Activated CD8-positive, alpha-beta memory T cell treated with anti-CD3 and anti-CD28 coated beads for 4 hours (primary cell): ENCODE data around the gene TAPBPL.
A peak's percentile ranks its signal among the peaks of the same experiment; 100 is the strongest.
"Not testable (repeated sequence)": the region's sequence is repeated elsewhere in the genome, so short reads cannot be mapped to it uniquely, and the experiment has no call there.

Experiments
- DNase-seq, 2 donors: peaks; one replicate each; pipeline ENCODE4 v3.0.0-alpha.2; 2020; ENCODE audit warnings: low read depth in 2 of 2

TAPBPL gene

DNA sequence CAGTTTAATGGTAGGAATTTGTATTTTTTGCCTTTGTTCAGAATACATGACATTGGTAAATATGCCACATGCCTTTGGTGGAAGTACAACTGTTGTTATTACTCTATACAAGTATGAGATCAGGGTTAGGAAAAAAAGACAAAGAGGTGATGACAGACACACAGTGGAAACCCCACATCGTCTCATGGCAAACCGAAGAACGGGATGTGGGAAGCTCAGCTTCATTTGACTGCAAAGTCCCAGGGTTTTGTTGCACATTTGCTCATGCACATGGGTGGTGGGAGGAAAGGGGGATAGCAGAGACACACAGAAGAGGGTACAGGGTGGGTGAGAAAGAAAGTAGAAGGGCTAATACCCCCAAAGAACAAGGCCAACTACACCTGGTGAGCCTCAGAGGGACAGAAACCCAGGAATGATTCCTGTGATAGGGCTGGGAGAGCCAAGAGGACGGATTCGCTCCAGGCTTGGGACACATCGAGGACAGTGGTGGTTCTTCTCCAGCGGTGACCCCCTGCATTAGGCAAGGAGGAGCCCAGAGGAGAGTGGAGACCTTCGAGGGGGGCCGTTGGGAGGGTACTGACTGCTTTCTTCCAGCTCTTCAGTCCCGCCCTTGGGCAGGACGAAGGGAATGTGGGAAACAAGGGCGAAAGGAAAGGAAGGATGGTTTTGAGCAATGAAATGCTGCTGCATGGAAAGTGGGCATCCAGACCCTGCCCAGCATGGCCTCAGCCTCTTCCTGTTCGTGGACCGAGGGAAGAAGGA, 10.6 kb downstream of the TAPBPL start:
- no peak for DNase-seq

DNA sequence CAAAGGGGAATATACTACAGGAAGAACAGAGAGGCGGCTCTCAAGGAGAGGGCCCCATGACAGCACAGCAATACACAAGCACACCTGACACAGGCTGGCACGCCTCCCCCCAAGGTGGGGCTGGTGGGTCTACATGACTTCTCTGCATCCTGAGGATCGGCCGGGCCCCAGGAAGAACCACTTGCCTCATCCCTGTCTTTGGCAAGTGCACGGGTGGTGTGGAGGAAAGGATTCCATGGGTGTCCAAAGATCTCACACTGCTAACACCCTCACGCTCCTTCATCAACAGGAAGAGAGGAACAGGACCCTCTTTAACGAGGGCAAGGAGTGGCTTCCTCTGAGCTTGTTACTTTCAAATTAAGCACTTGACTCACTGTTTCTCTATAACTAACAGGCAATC, 11.4 kb downstream of the TAPBPL start:
- no peak for DNase-seq

DNA sequence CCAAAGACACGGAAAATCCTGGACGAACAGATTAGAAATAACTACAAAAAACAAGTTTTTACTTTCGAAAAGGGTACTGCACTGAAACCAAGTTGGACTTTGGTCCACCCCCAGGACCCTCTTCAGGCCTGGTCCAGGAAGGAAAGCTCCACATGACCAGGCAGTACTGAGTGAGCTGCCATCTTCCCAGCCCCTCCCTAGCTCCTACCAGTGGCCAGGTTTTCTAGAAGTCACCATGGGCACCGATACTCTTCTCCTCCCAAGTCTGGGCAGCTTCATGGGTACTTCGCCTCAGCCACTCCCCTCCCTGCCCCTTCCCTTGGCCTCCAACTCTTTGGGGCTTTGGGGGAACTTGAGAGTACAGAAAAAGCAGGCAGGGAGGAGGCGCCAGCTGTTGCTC, 12.0 kb downstream of the TAPBPL start:
- no peak for DNase-seq

DNA sequence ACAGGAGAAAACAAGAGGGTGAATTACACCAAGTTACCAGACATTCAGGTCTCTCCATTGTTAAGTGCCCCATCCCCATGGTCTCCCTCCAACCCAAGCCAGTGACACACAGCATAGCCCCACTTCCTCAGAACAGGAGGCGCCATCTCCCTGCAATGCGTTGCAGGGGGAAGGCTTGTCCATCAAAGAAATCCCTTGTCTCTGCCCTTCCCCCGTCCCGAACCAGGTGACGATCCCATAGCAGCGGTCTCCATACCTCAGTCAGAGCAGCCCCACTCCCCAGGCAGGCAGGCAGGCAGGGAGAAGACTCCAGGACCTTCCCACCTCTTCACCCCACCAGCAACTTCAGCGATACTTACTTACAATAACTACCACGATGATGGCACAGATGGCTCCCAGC, 12.7 kb downstream of the TAPBPL start:
- no peak for DNase-seq

DNA sequence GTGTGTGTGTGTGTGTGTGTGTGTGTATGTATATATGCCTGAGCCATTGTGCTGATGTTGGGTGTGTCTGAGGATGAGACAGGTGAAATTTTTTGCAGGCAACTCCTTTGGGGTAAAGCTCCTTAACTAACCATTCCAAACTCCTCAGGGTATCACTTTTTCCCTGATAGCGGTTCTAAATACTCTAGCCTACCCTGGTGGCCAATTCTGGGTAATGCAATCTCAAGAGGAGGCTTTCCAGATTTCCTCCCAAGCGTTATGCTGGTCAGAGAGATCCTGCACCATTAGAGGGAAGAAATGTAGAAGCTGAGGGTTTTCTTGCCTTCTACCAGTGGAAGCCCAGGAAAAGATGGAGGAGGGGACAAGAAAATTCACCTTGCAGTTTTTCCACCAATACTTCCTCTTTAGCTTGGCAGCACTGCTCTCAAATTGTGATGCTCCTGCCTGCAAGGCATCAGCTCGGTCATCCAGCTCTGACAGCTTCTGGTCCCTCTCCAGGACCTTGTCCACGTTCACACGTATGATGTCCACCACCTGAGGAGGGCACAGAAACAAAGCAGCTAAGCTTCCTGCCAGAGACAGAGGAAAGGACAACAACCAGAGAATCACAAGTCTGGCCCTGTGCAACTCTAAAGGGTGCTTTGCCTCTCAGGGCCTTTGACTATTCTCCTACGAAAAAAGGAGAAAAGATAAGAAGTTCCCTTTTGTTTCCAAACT, 13.8 kb downstream of the TAPBPL start:
- no peak for DNase-seq

DNA sequence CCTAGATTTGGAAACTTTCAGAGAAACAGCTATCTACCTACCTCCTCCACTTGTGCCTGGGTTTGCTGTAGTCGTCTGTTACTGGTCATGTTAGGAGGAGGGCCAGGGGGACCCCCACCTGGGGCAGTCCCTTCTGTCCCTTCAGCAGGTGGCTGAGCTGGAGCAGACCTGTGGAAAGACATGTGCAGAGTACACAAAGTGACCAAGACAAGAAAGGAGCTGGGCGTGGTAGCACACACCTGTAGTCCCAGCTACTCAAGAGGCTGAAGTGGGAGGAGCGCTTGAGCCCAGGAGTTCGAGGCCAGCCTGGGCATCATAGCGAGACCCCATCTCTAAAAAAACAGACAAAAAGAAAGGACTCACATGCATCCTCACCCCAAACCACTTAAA, 14.3 kb downstream of the TAPBPL start:
- DNase-seq = no peak

DNA sequence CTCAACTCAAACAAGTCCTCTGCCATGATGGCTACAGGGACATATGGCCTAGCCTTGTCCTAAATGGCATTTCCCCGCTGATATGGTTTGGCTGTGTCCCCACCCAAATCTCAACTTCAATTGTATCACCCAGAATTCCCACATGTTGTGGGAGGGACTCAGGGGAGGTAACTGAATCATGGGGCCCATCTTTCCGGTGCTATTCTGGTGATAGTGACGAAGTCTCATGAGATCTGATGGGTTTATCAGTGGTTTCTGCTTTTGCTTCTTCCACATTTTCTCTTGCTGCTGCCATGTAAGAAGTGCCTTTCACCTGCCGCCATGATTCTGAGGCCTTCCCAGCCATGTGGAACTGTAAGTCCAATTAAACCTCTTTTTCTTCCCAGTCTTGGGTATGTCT, 14.9 kb downstream of the TAPBPL start:
- not testable (repeated sequence) for DNase-seq

DNA sequence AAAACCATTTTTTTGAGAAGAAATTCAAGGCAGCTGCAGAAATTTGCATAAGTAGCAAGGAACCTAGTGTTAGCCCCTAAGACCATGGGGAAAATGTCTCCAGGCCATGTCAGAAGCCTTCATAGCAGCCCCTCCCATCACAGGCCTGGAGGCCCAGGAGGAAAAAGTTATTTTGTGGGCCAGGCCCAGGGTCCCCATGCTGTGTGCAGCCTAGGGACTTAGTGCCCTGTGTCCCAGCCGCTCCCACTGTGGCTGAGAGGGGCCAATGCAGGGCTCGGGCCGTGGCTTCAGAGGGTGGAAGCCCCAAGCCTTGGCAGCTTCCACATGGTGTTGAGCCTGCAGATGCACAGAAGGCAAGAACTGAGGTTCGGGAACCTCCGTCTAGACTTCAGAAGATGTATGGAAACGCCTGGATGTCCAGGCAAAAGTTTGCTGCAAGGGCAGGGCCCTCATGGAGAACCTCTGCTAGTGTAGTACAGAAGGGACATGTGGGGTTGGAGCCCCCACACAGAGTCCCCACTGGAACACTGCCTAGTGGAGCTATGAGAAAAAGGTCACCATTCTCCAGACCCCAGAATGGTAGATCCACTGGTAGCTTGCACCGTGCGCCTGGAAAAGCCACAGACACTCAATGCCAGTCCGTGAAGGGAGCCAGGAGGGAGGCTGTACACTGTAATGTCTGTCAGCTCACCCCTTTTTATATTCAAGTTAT, 15.9 kb downstream of the TAPBPL start:
- DNase-seq = not testable (repeated sequence)

DNA sequence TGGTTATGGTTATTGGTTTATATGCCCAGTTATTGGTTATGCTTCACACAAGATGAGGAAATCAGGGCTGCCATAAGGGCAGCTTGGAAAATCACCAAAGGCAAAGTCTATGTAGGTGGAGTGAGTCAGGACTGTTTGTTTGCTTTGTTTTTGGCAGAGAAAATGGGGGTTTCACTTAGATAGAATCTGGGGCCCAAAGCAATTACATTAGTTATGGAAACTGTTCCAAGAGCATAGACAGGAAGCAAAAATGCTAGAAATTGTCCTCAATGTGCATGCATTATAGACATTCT, 16.4 kb downstream of the TAPBPL start:
- DNase-seq = no peak

DNA sequence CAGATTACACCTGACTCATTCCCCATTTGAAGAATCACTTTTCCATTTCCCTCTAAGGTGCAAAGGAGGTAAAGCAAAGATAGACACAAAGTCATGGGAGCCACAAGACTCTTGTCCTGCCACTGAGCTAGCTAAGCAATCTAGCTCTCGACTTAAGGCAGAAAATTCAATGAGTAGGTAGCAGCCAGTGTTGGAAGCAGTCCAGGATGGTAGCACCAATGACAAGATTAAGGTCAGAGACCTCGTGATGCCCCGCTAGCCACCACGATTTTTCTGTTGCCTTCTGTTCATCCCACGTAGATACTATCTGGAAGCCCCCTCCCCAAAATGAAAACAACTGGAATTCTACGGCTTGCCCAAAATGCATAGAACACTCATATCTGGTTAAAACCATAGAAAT, 17.2 kb downstream of the TAPBPL start:
- no peak for DNase-seq

DNA sequence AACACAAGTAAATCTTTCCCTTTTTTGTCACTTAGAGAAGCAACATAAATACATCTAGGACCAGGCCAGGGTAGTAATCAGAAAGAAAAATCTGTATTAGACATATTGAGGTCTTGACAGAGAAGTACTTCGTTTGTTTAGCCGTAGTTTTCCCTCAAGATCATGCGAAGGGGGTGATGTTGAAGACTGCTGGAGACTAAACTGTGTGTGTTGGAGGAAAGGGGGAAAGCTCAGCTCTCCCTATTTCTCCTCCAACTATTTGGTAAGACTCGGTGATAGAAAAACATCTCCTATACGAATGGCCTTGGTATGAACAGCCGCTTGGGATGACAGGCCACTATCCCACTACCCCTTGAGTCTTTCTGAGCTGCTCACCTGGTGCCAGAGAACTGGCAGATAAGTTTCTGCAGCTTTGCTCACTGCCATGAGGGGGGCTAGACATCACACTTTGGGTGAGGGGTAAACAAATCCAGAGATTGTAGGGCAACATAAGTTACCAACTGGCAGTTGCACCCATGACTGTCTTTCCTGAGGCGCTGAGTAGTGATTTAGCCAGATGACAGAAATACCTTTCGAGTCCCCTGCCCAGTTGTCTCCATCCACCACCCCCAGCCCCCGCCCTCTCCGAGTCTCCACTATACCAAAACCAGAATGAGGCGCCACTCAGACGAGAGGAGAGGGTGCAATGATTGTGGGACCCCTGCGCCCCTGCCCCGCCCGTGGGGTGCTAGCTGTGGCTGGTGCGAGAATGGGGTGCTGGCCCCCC, 17.9 kb downstream of the TAPBPL start:
- DNase-seq = no peak

DNA sequence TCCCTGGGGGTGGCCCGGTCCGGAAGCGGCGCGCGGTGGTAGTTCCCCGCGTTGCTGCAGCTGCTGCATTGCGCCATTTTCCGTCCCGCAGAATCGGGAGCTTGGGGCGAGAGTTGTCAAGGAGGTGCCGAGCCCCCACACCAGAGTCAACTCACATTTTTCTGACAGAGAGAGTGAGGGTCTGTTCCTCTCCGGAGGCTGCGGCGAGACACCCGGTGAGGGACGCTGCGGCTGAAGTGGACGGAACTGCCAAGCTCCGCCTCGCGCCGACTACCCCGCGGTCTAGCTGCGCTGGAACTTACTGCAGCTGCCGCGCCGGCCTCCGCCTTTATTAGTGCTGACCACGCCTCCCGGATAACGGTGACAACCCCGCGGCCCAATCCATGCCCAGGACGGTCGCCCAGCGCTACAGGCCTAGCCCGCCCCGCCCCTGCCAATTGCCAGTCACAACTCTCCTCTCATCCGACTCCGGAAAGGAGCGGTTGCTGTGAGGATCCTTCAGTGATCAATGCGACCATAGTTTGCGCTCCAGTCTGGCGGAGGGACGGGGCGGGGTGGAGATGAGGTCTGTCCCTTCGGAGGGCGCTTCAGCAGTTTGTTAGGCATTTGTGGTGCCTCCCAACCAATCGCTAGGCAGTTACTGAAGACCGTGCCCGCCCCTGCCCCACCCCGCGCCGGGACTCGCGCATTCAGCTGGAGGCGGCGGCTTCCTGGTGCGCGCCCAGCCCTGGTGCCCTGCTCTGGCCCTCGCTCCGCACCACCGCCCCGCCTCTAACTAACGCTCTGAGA, 18.7 kb downstream of the TAPBPL start, which contains the start of gene VAMP1:
TSS of gene VAMP1 (minus strand) at position 303 of the 789 bp plus-strand sequence. CDS start at position 157, 146 bp downstream.
- DNase-seq = peak; percentile 90 to 91

DNA sequence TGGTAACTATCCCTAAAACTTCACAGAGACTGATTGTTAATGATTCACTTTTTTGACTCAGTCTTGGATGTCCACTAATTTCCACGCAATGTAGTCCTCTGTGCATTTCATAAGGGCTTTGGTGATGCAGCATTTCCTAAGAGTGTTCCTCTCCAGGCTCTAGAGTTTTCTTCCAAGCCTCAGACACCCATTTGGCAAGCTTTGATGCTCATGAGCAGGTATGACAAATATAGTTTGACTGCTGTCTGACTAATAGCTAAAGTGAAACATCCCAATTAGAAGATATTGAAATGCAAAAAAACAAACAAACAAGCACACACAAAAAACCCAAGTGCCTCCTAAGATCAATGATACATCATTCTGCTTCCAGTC, 20.1 kb downstream of the TAPBPL start:
- no peak for DNase-seq

DNA sequence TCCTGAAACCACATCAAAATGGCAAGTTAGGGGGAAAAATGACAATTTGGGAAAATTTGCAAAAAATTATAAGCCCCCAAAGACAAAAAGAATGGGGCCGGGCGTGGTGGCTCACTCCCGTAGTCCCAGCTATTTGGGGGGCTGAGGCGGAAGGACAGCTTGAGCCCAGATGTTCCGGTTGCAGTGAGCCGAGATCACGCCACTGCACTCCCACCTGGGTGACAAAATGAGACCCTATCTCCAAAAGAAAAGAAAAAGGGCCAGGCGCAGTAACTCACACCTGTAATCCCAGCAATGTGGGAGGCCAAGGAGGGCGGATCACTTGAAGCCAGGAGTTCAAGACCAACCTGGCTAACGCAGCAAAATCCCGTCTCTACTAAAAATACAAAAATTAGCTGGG, 20.6 kb downstream of the TAPBPL start:
- no peak for DNase-seq

DNA sequence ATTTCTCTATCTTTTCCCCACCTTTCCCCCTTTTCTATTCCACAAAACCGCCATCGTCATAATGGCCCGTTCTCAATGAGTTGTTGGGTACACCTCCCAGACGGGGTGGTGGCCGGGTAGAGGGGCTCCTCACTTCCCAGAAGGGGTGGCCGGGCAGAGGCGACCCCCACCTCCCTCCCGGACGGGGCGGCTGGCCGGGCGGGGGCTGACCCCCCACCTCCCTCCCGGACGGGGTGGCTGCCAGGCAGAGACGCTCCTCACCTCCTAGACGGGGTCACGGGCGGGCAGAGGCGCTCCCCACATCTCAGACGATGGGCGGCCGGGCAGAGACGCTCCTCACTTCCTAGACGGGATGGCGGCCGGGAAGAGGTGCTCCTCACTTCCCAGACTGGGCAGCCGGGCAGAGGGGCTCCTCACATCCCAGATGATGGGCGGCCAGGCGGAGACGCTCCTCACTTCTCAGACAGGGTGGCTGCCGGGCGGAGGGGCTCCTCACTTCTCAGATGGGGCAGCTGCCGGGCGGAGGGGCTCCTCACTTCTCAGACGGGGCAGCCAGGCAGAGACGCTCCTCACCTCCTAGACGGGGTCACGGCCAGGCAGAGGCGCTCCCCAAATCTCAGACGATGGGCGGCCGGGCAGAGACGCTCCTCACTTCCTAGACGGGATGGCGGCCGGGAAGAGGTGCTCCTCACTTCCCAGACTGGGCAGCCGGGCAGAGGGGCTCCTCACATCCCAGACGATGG, 23.6 kb downstream of the TAPBPL start:
- not testable (repeated sequence) for DNase-seq

DNA sequence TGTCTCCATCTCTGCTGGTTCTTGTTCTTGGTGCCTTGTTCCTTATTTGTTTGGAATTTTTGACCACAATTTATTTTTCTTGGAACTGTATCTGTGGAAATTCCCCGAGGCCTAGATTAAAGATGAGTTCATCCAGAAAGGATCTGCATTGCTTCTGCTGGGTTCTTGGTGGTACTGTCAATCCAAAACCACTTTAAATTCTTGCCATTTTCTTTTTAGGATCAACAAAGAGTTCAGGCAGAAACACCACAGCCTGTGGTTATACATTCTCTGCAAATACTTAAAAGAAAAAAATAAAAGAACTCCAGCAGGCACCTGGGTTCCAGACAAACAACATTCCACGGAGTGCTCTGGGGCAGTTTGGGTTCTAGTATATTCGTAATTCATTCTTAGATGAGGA, 24.6 kb downstream of the TAPBPL start:
- no peak for DNase-seq

DNA sequence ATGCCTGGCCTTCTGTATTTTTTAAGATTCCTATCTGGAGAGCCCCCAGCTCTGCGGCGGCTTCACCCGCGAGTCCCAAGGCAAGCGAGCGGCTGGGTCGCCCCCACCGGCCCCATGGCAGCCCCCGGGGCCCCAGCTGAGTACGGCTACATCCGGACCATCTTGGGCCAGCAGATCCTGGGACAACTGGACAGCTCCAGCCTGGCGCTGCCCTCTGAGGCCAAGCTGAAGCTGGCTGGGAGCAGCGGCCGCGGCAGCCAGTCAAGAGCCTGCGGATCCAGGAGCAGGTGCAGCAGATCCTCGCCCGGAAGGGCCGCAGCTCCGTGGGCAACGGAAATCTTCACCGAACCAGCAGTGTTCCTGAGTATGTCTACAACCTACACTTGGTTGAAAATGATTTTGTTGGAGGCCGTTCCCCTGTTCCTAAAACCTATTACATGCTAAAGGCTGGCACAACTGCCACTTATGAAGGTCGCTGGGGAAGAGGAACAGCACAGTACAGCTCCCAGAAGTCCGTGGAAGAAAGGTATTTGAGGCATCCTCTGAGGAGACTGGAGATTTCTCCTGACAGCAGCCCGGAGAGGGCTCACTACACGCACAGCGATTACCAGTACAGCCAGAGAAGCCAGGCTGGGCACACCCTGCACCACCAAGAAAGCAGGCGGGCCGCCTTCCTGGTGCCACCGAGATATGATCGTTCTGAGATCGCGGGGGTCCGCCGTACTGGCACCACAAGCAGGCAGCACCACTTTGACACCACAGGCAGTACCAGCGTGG, 25.9 kb downstream of the TAPBPL start:
- not testable (repeated sequence) for DNase-seq

DNA sequence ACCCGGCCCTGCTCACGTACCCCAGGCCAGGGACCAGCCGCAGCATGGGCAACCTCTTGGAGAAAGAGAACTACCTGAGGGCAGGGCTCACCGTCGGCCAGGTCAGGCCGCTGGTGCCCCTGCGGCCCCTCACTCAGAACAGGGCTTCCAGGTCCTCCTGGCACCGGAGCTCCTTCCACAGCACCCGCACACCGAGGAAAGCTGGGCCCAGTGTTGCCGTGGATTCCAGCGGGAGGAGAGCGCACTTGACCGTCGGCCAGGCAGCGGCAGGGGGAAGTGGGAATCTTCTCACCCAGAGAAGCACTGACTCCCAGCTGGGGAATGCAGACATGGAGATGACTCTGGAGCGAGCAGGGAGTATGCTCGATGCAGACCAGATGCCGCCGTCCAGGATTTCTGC, 26.6 kb downstream of the TAPBPL start:
- no peak for DNase-seq

DNA sequence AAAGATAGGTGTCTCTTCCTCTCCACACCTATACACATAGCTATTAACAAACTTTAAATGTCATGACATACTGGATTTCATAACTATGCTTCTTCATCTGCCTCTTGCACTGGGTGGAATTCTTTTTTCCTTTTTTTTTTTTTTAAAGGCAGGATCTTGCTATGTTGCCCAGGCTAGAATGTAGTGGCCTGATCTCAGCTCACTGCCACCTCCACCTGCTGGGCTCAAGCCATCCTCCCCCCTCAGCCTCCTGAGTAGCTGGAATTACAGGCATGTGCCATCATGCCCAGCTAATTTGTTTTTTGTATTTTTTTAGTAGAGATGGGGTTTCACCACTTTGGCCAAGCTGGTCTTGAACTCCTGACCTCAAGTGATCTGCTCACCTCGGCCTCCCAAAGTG, 36.4 kb downstream of the TAPBPL start:
- no peak for DNase-seq

DNA sequence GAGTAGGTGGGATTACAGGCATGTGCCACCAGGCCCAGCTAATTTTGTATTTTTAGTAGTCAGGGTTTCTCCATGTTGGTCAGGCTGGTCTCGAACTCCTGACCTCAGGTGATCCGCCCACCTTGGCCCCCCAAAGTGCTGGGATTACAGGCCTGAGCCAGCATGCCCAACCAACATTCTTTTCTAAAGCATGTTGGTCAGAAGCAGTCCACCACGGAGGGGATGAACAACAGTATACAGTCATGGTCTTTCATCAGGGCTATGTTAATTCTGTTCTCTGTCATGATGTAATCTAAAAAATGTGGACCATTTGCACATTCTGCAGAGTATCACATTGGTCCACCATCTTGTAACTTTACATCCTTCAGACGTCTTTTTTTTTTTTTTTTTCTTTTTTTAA, 37.6 kb downstream of the TAPBPL start:
- no peak for DNase-seq
